Neutrophil (primary cell): ENCODE results near the gene SLC1A4.

ENCODE experiments used
- H3K27ac ChIP-seq: fragments of 200-600 bp; sonication (generic); 2 replicates; pipeline ENCODE4 v1.5.1; 2016; ENCODE audit warnings: mild to moderate bottlenecking, moderate library complexity
- H3K27me3 ChIP-seq: fragments of 200-600 bp; sonication (generic); 2 replicates; pipeline ENCODE4 v1.6.0; 2016; ENCODE audit warnings: mild to moderate bottlenecking
- H3K36me3 ChIP-seq: fragments of 200-600 bp; sonication (generic); 2 replicates; pipeline ENCODE4 v1.5.1; 2017
- H3K4me1 ChIP-seq, 2 experiments: fragments of 200-600 bp in 1 of 2; sonication (generic) in 1 of 2; 1 replicate in 1 of 2; 2 replicates in 1 of 2; pipeline versions ENCODE4 v1.5.1 to v1.6.1; 2013 to 2016; ENCODE audit warnings: low read depth in 1 of 2, low read length in 1 of 2, mild to moderate bottlenecking in 1 of 2, moderate library complexity in 1 of 2; ENCODE audit not compliant: control insufficient read depth in 1 of 2, insufficient read depth in 1 of 2
- H3K4me3 ChIP-seq, 2 experiments: fragments of 200-600 bp in 1 of 2; sonication (generic) in 1 of 2; 1 replicate in 1 of 2; 2 replicates in 1 of 2; pipeline ENCODE4 v1.5.1; 2013 to 2016; ENCODE audit warnings: low read depth in 1 of 2, low read length in 1 of 2, mild to moderate bottlenecking in 1 of 2, moderate library complexity in 1 of 2
- H3K9me3 ChIP-seq: fragments of 200-600 bp; sonication (generic); 2 replicates; pipeline ENCODE4 v1.5.1; 2016
- CTCF ChIP-seq: fragments of 200-600 bp; sonication (generic); IDR thresholded peaks from 2 replicates; pipeline ENCODE4 v1.5.1; 2016; ENCODE audit warnings: antibody characterized with exemption

The SLC1A4 gene

GRCh38 chr2:64989982-64990614 is 899 bp downstream of the SLC1A4 start:
- Histone ChIP-seq H3K9me3 (no peaks in the 10 kb centered on the region), H3K36me3 (no peaks in the 10 kb centered on the region), H3K27ac (no peak overlapping the region), H3K4me1 (peaks cover 24 to 26% of the 10 kb centered on the region in 2 experiments), H3K4me3 (peak overlapping the region; percentile 59 to 93), H3K27me3 (no peaks in the 10 kb centered on the region)
- TF ChIP-seq CTCF = no peak

- no peak for TF ChIP-seq CTCF
- Histone ChIP-seq H3K27me3 (no peaks in the 10 kb centered on the region), H3K36me3 (no peaks in the 10 kb centered on the region), H3K4me3 (no peak overlapping the region), H3K27ac (no peak overlapping the region), H3K9me3 (no peaks in the 10 kb centered on the region), H3K4me1 (peaks cover 24 to 26% of the 10 kb centered on the region in 2 experiments)
These were observed 1.7 kb downstream of the SLC1A4 start for GRCh38 chr2:64990876-64991275.

- H3K36me3 ChIP-seq = no peaks in the 10 kb centered on the region
- no peak overlapping the region for H3K4me3 ChIP-seq
- TF ChIP-seq CTCF = no peak
- H3K9me3 ChIP-seq = no peaks in the 10 kb centered on the region
- no peaks in the 10 kb centered on the region for H3K27me3 ChIP-seq
- H3K4me1 ChIP-seq = peaks cover 24 to 26% of the 10 kb centered on the region in 2 experiments
- H3K27ac ChIP-seq = no peak overlapping the region
These were observed 3.0 kb downstream of the SLC1A4 start for GRCh38 chr2:64992218-64992617.

- peaks cover 24 to 26% of the 10 kb centered on the region in 2 experiments for H3K4me1 ChIP-seq
- H3K36me3 ChIP-seq = no peaks in the 10 kb centered on the region
- no peaks in the 10 kb centered on the region for H3K27me3 ChIP-seq
- no peak overlapping the region for H3K4me3 ChIP-seq
- no peak for TF ChIP-seq CTCF
- H3K9me3 ChIP-seq = no peaks in the 10 kb centered on the region
- H3K27ac ChIP-seq = no peak overlapping the region
These were observed 3.8 kb downstream of the SLC1A4 start for GRCh38 chr2:64992990-64993389.

GRCh38 chr2:64995041-64995440 is 5.8 kb downstream of the SLC1A4 start:
- no peaks in the 10 kb centered on the region for H3K36me3 ChIP-seq
- H3K27me3 ChIP-seq = no peaks in the 10 kb centered on the region
- peaks cover 10% of the 10 kb centered on the region in 2 experiments for H3K4me1 ChIP-seq
- no peak overlapping the region for H3K27ac ChIP-seq
- no peak for TF ChIP-seq CTCF
- no peak overlapping the region for H3K4me3 ChIP-seq
- no peaks in the 10 kb centered on the region for H3K9me3 ChIP-seq
